Psoas muscle (tissue), 8 donors: ENCODE data around the gene ITGAD. TPM values are rescaled to one million over a fixed set of nuclear protein-coding genes. Genes with fewer than 3 reads are reported as not detected.
A peak's percentile ranks its signal among the peaks of the same experiment; 100 is the strongest.

Source experiments
- ATAC-seq, 4 donors: fragments of 200-7000 bp; cut with Tn5 transposase; one replicate each; pipeline ENCODE4 v1.9.1; 2020; ENCODE audit warnings: moderate library complexity in 3 of 4, mild to moderate bottlenecking in 2 of 4
- DNase-seq, 2 donors: peaks; one replicate each; pipeline ENCODE4 v3.0.0-alpha.2; 2020
- H3K27ac ChIP-seq: fragments of 200-600 bp; one replicate; pipeline ENCODE4 v1.8.0; 2022
- H3K27me3 ChIP-seq, 3 donors: fragments of 200-600 bp in 1 of 3; one replicate each; pipeline versions ENCODE4 v1.6.1 to v1.8.0; 2013 to 2022; ENCODE audit warnings: low read length in 2 of 3, mild to moderate bottlenecking in 2 of 3, moderate library complexity in 1 of 3; ENCODE audit not compliant: insufficient read depth in 3 of 3
- H3K36me3 ChIP-seq, 2 donors: fragments of 200-600 bp in 1 of 2; one replicate each; pipeline versions ENCODE4 v1.6.1 to v1.8.0; 2013 to 2022; ENCODE audit warnings: low read depth in 1 of 2, mild to moderate bottlenecking in 1 of 2, moderate library complexity in 1 of 2; ENCODE audit not compliant: insufficient read depth in 1 of 2
- H3K4me1 ChIP-seq: fragments of 200-600 bp; one replicate; pipeline ENCODE4 v1.8.0; 2022
- H3K4me3 ChIP-seq: fragments of 200-600 bp; one replicate; pipeline ENCODE4 v1.8.0; 2022; ENCODE audit warnings: mild to moderate bottlenecking
- H3K9me3 ChIP-seq: fragments of 200-600 bp; one replicate; pipeline ENCODE4 v1.8.0; 2022
- CTCF ChIP-seq: fragments of 200-600 bp; IDR thresholded peaks from one replicate; pipeline ENCODE4 v1.8.0; 2022; ENCODE audit warnings: antibody characterized with exemption
- WGBS, 3 donors: extraction: QIAGEN DNeasy Blood & Tissue Kit; methylation state at CpG; one replicate each; pipeline versions ENCODE4 v1.1.6 to v1.1.7; 2013; 5-methylcytosine and 5-hydroxymethylcytosine counted together
- intact Hi-C, 2 donors: fragments of 100-400 bp; cut with DNase I; formaldehyde crosslinking; loops; one replicate each; pipeline versions ENCODE4 v1.11.0 to v1.14.2; 2022
- polyA plus RNA-seq, 3 donors: library from polyadenylated mRNA; stranded (reverse); fragments of 200-250 nt; gene quantifications; one replicate each; pipeline ENCODE4 v1.2.3, GENCODE V29; 2013
- total RNA-seq, 4 donors: library from RNA; stranded (reverse); fragmentation: NEBNext Ultra II Directional in 2 of 4; extraction: Animal tissue kit (Norgen Biotek cat#: 25700) in 2 of 4; gene quantifications; one replicate each; pipeline versions ENCODE4 v1.2.1 to v1.2.4, GENCODE V29; 2021 to 2023
- donor health status: healthy with polysubstance abuse.
- donor health status: DM: no; HTN: no; CAD: no; lungs with moderate emphysema.
- donor health status: Bipolar disorder and iron deficiency.
- donor health status: healthy.
- donor health status: DM: yes; HTN: yes; CAD: no.
- donor health status: DM: no; HTN: no; CAD: no.
- donor health status: DM: no; HTN: no; CAD: no.
- donor health status: DM: yes; HTN: yes; CAD: no.

Gene ITGAD
- total and polyA plus RNA-seq, 7 donors: 0.01 to 0.42 (median 0.06) TPM; not detected in 3

- no peaks in the 10 kb centered on the region for H3K4me1 ChIP-seq
- H3K4me3 ChIP-seq: no peak overlapping the region
- WGBS, 3 donors: 68 to 79% (median 76%) methylated on average over 9 of the region's 9 CpGs
- H3K27me3 ChIP-seq: no peaks in the 10 kb centered on the region
- no peaks in the 10 kb centered on the region for H3K36me3 ChIP-seq
- H3K9me3 ChIP-seq: no peaks in the 10 kb centered on the region
- no peak for TF ChIP-seq CTCF
- intact Hi-C loops: no loop called here
- no peak overlapping the region for H3K27ac ChIP-seq
- ATAC-seq: no peak
- no peak for DNase-seq
These were observed 16.9 kb downstream of the ITGAD start for GRCh38 chr16:31410082-31410481.

- 77 to 79% (median 77%) methylated on average over 21 to 22 of the region's 22 CpGs for WGBS, 3 donors
- intact Hi-C loops: no loop called here
- TF ChIP-seq CTCF: no peak
These were observed 18.1 kb downstream of the ITGAD start for GRCh38 chr16:31411024-31411844.

GRCh38 chr16:31412750-31413149, 19.6 kb downstream of the ITGAD start:
- Histone ChIP-seq H3K36me3 (no peaks in the 10 kb centered on the region), H3K27me3 (no peaks in the 10 kb centered on the region), H3K4me3 (no peak overlapping the region), H3K27ac (no peak overlapping the region), H3K9me3 (no peaks in the 10 kb centered on the region), H3K4me1 (no peaks in the 10 kb centered on the region)
- intact Hi-C loops: no loop called here
- DNase-seq (peak in 1 of 2 donors; percentile 33), ATAC-seq (no peak)
- no peak for TF ChIP-seq CTCF
- 81 to 90% (median 84%) methylated on average over 10 of the region's 10 CpGs for WGBS, 3 donors

More at GRCh38 chr16:31411024-31411844, 18.1 kb downstream of the ITGAD start:
- ATAC-seq: no peak
- Histone ChIP-seq H3K4me1 (no peaks in the 10 kb centered on the region), H3K27me3 (no peaks in the 10 kb centered on the region), H3K27ac (no peak overlapping the region), H3K4me3 (no peak overlapping the region), H3K9me3 (no peaks in the 10 kb centered on the region), H3K36me3 (no peaks in the 10 kb centered on the region)
- no peak for DNase-seq

GRCh38 chr16:31413381-31413780, 20.2 kb downstream of the ITGAD start:
- no peaks in the 10 kb centered on the region for H3K27me3 ChIP-seq
- no peak for TF ChIP-seq CTCF
- intact Hi-C loops: no loop called here
- H3K4me3 ChIP-seq: no peak overlapping the region
- WGBS, 3 donors: 85 to 91% (median 86%) methylated on average over 5 of the region's 5 CpGs
- ATAC-seq: no peak
- peak in 1 of 2 donors; percentile 13 for DNase-seq
- no peaks in the 10 kb centered on the region for H3K36me3 ChIP-seq
- no peaks in the 10 kb centered on the region for H3K9me3 ChIP-seq
- no peak overlapping the region for H3K27ac ChIP-seq
- H3K4me1 ChIP-seq: no peaks in the 10 kb centered on the region

- no peaks in the 10 kb centered on the region for H3K27me3 ChIP-seq
- intact Hi-C loops: no loop called here
- 78 to 89% (median 87%) methylated on average over 4 of the region's 4 CpGs for WGBS, 3 donors
- H3K4me3 ChIP-seq: no peak overlapping the region
- H3K36me3 ChIP-seq: no peaks in the 10 kb centered on the region
- DNase-seq: no peak
- no peaks in the 10 kb centered on the region for H3K4me1 ChIP-seq
- ATAC-seq: no peak
- no peaks in the 10 kb centered on the region for H3K9me3 ChIP-seq
- no peak for TF ChIP-seq CTCF
- H3K27ac ChIP-seq: no peak overlapping the region
These were observed 20.8 kb downstream of the ITGAD start for GRCh38 chr16:31413943-31414342.
